ENCODE data around the gene GRXCR1. TPM values are rescaled to one million over a fixed set of nuclear protein-coding genes. Genes with fewer than 3 reads are reported as not detected.

GRXCR1 gene
- total RNA-seq, 1 donor, result not detected

DNA sequence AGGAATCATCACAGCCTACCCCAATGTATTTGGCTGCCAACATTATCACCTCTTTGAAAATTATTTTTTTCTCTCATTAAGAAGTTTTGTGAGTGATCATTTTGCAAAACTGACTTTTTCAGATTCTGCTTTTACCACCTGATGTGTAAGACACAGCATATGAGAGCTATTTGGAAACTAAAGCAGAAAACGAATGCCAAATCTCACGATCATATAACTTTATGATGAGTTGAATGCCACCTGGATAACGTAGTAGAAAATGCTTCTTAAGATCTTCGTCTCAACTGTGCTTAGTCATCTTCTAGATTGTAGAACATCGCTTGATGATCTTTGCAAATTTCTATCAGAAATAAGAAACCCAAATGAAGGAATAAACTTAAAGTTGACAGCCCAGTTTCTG, 21.3 kb upstream of the GRXCR1 start:
- TF ChIP-seq, protein P1, sequence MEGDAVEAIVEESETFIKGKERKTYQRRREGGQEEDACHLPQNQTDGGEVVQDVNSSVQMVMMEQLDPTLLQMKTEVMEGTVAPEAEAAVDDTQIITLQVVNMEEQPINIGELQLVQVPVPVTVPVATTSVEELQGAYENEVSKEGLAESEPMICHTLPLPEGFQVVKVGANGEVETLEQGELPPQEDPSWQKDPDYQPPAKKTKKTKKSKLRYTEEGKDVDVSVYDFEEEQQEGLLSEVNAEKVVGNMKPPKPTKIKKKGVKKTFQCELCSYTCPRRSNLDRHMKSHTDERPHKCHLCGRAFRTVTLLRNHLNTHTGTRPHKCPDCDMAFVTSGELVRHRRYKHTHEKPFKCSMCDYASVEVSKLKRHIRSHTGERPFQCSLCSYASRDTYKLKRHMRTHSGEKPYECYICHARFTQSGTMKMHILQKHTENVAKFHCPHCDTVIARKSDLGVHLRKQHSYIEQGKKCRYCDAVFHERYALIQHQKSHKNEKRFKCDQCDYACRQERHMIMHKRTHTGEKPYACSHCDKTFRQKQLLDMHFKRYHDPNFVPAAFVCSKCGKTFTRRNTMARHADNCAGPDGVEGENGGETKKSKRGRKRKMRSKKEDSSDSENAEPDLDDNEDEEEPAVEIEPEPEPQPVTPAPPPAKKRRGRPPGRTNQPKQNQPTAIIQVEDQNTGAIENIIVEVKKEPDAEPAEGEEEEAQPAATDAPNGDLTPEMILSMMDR (IDR thresholded peaks at IDR 0.05; ENCODE audit: insufficient read depth, low read length), result no peak
- DNase-seq (ENCODE audit: low read depth), result no peak
- H3K4me3 ChIP-seq (ENCODE audit: low read depth, low read length), result no peak overlapping the region

DNA sequence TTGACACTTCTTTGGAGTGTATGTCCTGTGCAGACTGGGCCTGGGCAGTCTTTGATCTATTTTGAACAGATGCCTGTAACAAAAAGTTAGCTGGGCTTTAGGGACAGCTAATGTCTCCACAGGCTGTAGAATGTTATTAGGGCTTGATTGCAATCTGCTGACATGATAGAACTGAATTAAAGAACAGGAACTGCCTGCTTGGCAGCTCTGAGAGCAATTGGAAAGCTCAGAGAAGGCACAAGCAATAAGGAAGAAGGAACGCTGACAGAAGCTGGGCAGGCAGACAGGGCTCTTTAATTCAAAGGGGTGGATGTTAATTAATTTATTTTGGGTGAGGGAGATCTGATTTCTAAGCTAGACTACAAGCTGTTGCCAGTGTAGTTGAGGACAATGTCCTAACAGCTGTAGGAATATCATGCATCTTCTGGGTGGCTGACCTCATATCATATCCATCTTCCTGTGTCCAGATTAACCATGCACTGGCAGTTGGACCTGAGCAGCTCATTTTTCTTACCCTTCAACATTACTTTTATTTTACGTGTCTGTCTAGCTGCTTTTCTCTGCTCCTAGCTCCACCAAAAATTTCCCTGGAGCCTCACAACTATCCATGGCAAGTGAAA, 20.7 kb upstream of the GRXCR1 start:
- H3K4me3 ChIP-seq (ENCODE audit: low read depth, low read length), result no peak overlapping the region
- TF ChIP-seq, protein P1 (IDR thresholded peaks at IDR 0.05; ENCODE audit: insufficient read depth, low read length), result no peak
- no peak for DNase-seq (ENCODE audit: low read depth)

DNA sequence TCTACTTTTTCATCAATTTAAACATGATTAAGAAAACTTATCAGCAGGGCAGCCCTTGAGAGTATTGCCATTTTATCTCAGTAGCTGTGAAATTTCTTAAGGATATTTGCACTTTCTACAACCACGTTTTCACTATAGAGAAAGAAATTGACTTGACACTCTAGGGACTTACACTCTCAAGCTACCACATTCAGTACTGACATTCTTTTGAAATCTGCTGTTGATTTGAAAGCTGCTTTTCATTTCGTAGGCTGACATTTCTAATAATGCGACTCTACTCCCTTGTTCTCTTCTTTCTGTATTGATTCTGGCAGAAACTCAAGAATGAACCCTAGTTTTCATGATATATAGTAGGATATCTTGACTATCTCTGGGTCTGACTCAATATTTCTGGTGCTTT, 13.7 kb upstream of the GRXCR1 start:
- no peak for DNase-seq (ENCODE audit: low read depth)
- TF ChIP-seq, protein P1 (IDR thresholded peaks at IDR 0.05; ENCODE audit: insufficient read depth, low read length), result no peak
- H3K4me3 ChIP-seq (ENCODE audit: low read depth, low read length), result no peak overlapping the region

DNA sequence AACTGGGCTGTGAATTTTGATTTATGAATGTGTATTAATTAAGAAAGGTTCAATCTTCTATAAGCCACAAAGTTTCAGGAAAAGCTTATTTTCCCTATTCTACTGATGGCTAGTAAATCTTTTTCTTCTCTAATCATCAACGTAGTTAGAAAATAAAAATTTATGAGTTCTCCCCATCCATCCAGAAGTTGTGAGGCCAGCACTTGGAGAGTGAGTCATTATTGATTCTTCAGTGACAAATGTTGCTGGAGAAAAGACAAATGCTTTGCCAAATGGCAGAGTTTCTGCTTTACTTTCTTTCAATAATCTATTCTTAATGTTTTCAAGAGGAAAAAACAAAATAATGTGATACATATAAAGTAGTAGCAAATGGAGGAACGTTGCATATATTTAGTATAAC, 11.3 kb upstream of the GRXCR1 start:
- no peak for DNase-seq (ENCODE audit: low read depth)
- no peak overlapping the region for H3K4me3 ChIP-seq (ENCODE audit: low read depth, low read length)
- TF ChIP-seq, protein P1 (IDR thresholded peaks at IDR 0.05; ENCODE audit: insufficient read depth, low read length), result no peak

DNA sequence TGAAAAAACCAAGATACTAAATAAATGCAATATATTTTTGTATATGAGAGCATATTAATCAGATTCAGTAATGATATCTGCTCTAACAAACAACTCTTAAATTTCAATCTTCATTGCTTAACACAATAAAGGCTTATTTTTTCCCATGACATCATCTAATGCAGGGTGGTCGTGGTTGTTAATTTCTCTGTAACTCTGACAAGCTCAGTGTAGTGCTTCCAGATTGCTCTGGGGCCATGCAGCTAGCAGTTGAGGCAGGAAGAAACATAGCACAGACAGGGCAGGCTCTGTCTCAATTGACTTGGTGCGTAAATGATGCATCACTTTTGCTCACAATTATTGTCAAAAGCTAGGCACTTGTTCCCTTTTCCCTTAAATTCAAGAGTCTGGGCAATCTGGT, 869 bp upstream of the GRXCR1 start:
- no peak overlapping the region for H3K4me3 ChIP-seq (ENCODE audit: low read depth, low read length)
- TF ChIP-seq, protein P1 (IDR thresholded peaks at IDR 0.05; ENCODE audit: insufficient read depth, low read length), result no peak
- no peak for DNase-seq (ENCODE audit: low read depth)

DNA sequence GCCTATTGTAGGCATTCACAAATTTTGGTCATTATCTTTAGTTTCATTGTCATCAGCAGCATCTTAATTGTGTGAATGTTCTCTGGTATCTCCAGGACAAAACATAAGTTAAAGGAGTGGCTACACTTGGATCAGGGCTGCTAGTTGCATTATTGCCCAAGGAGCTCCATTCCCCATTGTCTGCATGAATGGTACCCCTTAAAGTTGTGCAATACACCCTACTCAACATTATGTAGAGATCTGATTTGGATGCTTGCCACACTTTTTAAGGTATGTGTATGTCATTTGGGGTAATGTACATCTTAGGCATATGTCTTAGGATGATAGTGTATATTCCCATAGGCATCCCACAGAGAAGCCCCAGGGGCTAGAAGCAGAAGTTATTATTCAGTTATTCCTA, 2.9 kb downstream of the GRXCR1 start:
- TF ChIP-seq, protein P1 (IDR thresholded peaks at IDR 0.05; ENCODE audit: insufficient read depth, low read length), result no peak
- no peak for DNase-seq (ENCODE audit: low read depth)
- no peak overlapping the region for H3K4me3 ChIP-seq (ENCODE audit: low read depth, low read length)

DNA sequence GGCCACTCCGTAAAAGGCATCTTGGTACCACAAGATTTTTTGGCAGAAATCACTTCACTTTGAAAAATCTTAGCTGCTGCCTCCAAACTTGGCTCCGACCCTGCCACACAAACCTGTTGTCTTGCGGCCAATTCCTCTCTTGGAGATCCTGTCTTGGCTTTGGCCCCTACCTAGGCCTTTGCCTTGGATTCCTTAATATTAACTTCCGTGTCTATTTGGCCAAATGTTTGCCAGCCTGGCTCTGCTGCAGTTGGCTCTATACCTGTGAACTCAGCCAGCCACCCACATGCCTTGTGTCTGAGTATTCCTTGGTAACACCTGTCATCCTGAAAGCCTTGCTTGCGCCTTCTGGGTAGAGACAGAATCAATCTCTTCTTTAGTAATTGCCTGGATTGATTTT, 12.5 kb downstream of the GRXCR1 start:
- DNase-seq (ENCODE audit: low read depth), result no peak
- H3K4me3 ChIP-seq (ENCODE audit: low read depth, low read length), result no peak overlapping the region
- TF ChIP-seq, protein P1 (IDR thresholded peaks at IDR 0.05; ENCODE audit: insufficient read depth, low read length), result no peak

All from fibroblast of the aortic adventitia (primary cell).